Activated T-cell treated with anti-CD3 and anti-CD28 coated beads, Interleukin-2, amount 50 U/mL, for 48 hours (primary cell): ENCODE measurements around the gene PPP4R3A.
"Not testable (repeated sequence)": the region's sequence is repeated elsewhere in the genome, so short reads cannot be mapped to it uniquely, and the experiment has no call there.

Source experiments
- DNase-seq, 2 experiments: peaks; one replicate each; pipeline ENCODE4 v3.0.0-alpha.2; 2020

Gene PPP4R3A

DNA sequence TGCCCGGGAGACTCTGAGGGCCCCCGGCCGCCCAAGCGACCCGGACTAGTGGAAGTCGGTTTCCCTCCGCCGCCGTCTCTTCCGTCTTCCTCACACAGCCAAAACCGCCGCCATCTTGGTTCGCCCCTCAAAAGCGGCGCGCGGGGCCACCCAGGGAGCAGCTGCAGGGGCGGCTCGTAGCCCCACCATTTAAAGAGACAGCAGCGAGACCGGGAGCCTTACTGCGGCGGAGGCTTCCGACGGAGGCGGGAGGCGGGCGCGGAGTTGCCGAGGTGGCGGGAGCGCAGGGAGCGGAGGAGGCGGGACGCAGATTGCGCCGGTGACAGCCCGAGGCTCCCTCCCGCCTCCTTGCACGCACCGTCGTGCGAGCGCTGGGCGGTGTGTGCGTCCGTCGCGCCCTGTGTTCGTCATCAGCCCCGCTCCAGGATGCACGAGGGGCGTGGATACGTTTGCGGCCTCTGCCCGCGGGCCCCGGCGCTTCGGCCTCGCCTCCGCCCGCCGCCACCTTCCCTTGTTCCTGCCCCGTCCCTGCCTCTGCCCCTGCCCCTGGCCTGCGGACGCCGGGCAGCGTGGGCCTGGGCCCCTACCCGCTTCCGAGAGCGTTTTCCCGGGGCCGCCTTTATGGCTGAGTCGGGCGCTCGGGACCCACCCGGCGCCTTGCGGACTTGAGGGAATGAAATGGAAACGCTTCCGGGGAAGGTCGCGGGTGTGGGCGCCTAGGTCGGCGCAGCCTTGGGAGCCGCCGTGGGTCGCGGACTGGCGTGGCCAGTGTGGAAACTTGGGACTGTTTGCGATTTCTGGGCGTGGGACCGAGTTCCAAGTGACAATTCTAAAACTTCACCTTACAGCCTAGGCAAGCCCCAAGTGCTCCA, at the start of gene PPP4R3A:
PPP4R3A (minus strand) TSS at position 140 of the 872 bp plus-strand sequence. CDS start 663 bp downstream, outside the sequence.
- peak; percentile 94 to 96 for DNase-seq

GRCh38 chr14:91555531-91555930, 45.4 kb upstream of the PPP4R3A start:
- DNase-seq: no peak

DNA sequence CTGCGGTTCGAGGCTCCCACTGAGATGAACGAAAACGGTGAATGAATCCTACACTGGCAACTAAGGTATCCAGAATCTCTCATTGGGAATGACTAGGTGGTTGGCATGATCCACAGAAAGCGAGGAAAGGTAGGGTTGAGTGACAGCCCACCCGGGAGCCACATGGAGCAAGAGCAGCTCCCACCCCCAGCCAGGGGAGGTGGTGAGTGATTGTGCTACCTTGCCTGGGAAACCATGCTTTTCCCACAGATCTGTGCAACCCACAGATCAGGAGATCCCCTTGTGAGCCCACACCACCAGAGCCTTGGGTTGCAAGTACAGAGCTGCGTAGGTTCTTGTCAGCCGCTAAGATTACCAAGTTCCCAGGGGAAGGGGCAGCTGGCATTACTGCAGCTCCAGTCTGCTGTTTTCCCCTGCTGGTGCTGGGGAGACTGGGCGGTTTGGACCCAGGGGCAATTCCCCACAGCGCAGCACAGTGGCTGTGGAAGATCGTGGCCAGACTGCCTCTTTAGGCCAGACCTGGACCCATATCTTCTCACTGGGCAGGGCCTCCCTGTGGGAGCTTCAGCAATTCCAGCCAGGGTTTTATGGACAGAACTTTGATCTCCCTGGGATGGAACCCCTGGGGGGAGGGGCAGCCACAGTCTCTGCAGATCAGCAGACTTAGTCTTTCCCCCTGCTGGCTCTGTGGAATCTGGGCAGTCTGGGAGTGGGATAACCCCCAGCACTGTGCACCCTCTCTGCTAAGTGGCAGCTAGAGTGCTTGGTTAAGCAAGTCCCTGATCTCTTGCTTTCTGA, 44.6 kb upstream of the PPP4R3A start:
- DNase-seq: no peak

DNA sequence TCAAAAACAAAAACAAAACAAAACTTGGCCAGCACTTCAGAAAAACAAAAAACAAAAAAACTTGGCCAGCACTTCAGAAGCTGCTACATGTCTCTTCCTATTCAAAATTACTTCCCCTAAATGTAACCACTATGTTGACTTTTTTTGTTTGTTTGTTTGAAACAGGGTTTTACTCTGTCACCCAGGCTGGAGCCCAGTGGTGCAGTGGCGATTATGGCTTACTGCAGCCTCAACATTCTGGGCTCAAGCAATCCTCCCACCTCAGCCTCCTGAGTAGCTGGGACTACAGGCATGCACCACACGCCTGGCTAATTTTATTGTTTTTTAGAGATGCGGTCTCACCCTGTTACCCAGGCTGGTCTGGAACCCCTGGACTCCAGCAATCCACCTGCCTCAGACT, 38.0 kb upstream of the PPP4R3A start:
- DNase-seq: no peak

GRCh38 chr14:91545946-91546716, 36.0 kb upstream of the PPP4R3A start:
- no peak for DNase-seq

- no peak for DNase-seq
Observed at GRCh38 chr14:91545204-91545603, 35.1 kb upstream of the PPP4R3A start.

- DNase-seq: no peak
Observed at GRCh38 chr14:91536327-91536726, 26.2 kb upstream of the PPP4R3A start.

GRCh38 chr14:91534059-91534458, 23.9 kb upstream of the PPP4R3A start:
- DNase-seq: not testable (repeated sequence)

DNA sequence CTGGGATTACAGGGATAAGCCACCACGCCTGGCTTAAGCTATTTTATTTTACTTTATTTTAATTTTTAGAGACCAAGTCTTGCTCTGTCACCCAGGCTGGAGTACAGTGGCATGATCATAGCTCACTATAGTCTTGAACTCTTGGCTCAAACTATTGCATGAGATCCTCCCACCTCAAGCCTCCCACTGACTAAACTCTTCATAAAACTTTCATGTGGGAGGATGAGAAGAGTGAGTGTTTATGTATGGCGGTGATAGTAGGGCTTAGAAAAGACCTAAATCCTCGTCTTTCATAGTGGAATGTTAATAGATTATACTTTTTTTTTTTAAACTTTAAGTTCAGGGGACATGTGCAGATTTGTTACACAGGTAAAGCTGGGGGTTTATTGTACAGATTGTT, 23.5 kb upstream of the PPP4R3A start:
- no peak for DNase-seq

DNA sequence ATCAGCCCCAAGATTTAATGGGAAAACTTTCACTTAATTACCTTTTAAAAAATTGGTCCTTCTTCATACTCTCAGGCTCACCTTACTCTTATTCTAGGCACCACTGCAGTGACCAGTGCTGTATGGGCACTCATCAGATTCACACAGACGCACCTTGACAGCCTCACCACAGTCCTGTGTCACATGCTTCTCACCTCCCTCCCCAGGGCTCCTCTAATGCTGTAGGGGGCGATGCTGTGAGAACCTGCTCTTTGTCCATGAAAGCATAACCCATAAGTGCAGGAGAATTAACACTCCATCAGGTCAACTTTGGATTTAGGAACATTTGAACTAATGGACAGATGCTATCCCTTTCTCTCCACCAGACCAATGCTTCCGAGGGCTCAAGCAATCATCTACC, 13.9 kb upstream of the PPP4R3A start:
- DNase-seq: no peak

DNA sequence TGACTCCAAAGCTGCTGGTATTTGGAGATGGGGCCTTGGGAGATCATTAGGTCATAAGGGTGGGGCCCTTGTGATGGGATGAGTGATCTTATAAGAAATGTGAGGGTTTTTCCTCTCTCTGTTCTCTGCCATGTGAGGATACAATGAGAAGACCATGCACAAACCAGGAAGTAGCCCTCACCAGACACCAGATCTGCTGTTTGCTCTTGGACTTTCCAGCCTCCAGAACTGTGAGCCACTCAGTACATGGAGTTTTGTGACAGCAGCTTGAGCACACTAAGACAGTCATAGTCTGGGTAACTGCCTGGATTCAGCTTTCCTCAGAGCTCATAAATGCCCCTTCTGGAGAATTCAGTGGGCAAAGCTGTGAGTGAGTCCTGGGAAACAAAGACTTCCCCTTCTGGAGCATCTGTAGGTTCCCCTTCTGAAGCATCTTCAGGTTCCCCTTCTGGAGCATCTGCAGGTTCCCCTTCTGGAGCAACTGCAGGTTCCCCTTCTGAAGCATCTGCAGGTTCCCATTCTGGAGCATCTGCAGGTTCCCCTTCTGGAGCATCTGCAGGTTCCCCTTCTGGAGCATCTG, 11.0 kb upstream of the PPP4R3A start:
- DNase-seq: no peak

DNA sequence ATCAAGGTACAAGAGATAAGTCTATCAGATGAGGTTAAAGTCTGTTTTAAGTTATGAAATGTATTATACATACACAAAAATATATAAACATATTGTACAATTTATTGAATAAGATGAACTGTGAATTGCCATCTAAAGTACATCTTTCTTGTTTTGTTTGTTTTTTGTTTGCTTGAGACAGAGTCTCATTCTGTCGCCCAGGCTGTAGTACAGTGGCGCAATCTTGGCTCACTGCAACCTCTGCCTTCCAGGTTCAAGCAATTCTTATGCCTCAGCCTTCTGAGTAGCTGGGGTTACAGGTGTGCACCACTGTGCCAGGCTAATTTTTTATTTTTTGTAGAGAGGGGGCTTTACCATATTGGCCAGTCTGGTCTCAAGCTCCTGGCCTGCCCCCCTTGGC, 10.0 kb upstream of the PPP4R3A start:
- DNase-seq: no peak

- no peak for DNase-seq
Observed at GRCh38 chr14:91519239-91520036, 9.3 kb upstream of the PPP4R3A start.

DNA sequence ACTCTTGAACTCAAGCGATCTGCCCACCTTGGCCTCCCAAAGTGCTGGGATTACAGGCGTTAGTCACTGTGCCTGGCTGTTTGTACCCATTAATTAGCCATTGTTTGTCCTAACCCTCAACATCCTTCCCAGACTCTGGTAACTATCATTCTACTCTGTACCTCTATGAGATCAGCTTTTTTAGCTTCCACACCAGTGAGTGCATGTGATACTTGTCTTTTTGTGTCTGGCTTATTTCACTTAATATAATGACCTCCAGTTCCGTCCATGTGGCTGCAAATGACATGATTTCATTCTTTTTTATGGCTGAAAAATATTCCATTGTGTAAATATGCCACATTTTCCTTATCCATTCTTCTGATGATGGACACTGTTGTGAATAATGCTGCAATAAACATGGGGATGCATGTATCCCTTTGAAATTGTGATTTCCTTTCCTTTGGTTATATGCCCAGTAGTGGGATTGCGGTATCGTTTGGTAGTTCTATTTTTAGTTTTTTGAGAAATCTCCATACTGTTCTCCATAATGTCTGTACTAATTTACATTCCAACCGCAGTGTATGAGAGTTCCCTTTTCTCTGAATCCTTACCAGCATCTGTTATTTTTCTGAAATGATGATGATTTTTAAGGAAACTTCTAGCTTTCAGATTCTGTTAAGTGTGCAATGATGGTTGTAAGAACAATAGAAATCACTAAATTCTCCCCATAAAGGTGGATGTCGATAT, 6.7 kb upstream of the PPP4R3A start:
- DNase-seq: no peak

DNA sequence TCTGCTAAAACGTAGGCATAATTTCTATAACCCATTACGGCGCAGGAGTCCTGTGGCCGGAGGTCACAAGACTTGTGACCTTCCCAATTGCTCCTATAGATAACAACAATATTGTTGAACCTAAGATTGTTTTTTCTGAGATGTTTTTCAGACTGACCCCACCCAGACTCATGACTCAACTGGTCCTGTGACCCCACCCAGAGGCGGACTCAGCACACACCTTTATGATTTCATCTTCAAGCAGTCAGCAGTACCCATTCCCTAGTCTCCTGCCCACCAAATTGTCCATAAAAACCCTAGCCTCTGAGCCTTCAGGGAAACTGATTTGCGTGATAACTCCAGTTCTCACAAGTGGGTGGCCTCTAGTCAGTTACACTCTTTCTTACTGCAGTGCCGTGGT, 5.9 kb upstream of the PPP4R3A start:
- no peak for DNase-seq

DNA sequence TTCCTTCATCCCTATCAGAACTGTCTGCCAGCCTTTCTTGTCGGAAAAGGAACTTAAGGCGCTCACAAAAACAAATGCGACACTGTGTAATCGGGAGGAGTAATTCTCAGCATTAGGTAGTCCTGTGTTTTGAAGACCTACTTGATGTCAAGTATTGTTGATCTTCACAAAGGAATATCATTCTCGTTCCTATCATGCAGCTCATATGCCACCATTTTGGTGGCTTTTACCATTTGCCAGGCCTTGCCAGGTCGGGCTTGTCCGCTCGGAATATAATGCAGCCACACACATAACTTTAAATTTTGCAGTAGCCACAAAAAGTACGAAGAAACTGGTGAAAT, 903 bp upstream of the PPP4R3A start:
- no peak for DNase-seq

- DNase-seq: no peak
Observed at GRCh38 chr14:91509878-91510170, 286 bp downstream of the PPP4R3A start.

GRCh38 chr14:91509083-91509877, 830 bp downstream of the PPP4R3A start:
- DNase-seq: peak; percentile 63 to 67

GRCh38 chr14:91508105-91508504, 2.0 kb downstream of the PPP4R3A start:
- DNase-seq: no peak

- no peak for DNase-seq
Observed at GRCh38 chr14:91506226-91506625, 3.9 kb downstream of the PPP4R3A start.

- no peak for DNase-seq
Observed at GRCh38 chr14:91503000-91503504, 7.1 kb downstream of the PPP4R3A start.
